SH-SY5Y (cell line): ENCODE measurements around the gene TUBGCP3.

Source experiments
- GATA2 ChIP-seq: IDR thresholded peaks from 2 replicates; pipeline ENCODE4 v1.6.1; 2011; ENCODE audit warnings: mild to moderate bottlenecking, low read depth, low read length
- GATA3 ChIP-seq: IDR thresholded peaks from 2 replicates; pipeline ENCODE4 v1.6.1; 2011; ENCODE audit warnings: low read depth, mild to moderate bottlenecking, low read length, moderate library complexity

DNA sequence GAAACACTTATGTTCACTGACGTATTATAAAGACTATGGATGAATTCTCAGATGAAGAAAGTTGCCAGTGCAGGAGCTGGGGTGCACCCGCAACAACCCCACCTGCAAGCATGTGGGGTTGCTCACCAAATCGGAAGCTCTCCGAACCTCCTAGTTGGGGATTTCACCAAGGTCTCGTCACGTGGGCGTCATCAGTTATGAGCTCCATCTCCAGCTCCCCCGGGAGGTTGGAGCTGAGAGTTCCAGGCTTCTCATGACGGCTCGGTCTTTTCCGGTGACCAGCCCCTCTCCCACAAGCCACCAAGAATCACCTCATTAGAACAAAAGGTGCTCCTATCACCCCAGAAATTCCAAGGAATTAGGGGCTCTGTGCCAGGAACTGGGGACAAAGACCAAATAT, 46.1 kb upstream of the TUBGCP3 start:
- TF ChIP-seq GATA2 (no peak), GATA3 (no peak)
